Stimulated activated CD8-positive, alpha-beta memory T cell treated with anti-CD3 and anti-CD28 coated beads, Interleukin-2, amount 100 ng/mL, for 1 hour (primary cell): ENCODE results near the gene ZIK1.
A peak's percentile ranks its signal among the peaks of the same experiment; 100 is the strongest.

Source experiments
- DNase-seq, 2 donors: peaks; one replicate each; pipeline ENCODE4 v3.0.0-alpha.2; 2020; ENCODE audit warnings: low read depth in 2 of 2

Gene ZIK1

DNA sequence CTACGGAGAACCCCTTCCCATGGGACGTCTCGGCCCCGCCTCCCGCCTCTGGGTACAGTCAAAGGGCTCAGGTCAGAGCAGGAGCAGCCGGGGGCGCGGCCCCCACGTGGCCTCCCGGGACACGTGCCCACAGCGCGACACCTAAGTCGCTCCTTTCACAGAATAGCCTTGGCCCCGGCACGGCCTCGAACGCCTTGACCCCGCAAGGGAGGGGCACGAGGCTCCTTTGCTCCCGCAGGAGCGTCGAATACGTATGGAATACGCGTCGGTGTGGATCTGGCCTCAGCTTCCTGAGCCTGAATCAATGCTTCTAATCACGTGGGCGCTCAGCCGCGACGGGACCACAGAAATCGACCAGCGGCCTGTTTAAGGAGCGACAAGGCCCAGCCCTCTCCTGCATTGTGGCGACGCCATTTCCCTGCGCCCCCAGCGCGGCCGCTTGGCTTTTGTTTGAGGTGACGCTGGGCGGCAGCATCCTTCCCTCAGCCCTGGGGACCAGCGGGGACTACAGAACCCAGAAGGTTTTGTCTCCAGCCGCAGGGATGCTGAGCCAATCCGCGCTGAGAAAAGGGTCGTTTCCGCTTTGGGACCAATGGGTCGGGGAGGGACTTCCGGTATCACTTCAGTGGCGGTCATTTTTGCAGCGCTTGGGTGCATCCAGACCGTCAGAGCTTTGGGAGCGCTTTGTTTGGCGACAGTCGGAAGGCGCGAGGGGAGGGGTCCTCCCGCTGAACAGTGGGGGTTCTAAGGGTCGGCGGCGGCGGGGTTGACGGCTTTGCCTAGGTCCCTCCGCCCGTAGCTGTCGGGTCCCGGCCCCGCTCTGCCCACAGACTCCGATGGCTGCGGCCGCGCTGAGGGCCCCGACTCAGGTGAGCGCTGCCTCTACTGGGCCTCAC, at the start of gene ZIK1:
ZIK1 (plus strand) TSS at position 625 of the 896 bp plus-strand sequence; CDS start at position 837, 212 bp downstream.
- DNase-seq = peak; percentile 69 to 70

DNA sequence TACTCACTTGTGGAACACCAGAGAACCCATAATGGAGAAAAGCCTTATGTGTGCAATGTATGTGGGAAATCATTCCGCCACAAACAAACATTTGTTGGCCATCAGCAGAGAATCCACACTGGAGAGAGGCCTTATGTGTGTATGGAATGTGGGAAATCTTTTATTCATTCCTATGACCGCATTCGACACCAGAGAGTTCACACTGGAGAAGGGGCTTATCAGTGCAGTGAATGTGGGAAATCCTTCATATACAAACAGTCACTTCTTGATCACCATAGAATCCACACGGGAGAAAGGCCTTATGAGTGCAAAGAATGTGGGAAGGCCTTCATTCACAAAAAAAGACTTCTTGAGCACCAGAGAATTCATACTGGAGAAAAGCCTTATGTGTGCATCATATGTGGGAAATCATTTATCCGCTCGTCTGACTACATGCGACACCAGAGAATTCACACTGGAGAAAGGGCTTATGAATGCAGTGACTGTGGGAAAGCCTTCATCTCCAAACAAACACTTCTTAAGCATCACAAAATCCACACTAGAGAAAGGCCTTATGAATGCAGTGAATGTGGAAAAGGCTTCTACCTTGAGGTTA, 45.9 kb upstream of the ZIK1 start:
- no peak for DNase-seq

DNA sequence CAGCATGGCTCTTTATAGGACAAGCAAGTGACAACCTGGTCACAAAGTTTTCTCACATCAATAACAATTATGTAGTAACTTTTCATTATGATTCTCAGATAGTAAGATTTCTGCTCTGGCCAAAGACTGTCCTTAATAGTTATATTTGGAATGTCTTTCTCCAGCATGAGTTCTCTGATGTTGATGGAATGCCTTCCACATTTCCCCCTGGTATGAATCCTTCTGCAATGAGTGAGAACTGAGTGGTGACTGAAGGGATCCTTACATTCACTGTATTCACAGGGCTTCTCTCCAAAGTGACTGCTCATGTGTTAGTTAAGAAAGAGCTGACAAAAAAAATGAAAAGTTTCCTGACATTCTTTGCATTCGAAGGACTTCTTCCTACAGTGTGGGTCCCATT, 37.4 kb upstream of the ZIK1 start:
- DNase-seq = no peak

GRCh38 chr19:57552432-57552831, 31.5 kb upstream of the ZIK1 start:
- DNase-seq = no peak

DNA sequence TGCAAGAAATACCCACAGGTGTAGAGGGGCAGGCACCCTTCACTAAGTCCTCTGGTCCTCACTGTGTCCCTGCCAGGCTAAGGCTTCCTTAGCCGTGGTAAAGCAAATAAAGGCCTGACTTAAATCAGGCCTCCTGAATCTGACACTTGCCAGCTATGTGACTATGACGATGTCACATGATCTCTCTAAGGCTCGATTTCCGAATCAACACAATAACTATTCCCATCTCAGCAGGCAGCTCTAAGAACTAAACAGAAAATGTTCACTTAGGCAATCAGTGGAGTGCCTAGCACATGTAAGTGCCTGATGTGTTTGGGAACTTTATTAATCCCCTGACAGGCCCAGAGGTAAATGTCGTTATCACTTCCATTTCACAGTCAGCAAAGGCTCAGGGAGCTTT, 26.3 kb upstream of the ZIK1 start:
- DNase-seq = no peak

- no peak for DNase-seq
Observed at GRCh38 chr19:57558525-57558924, 25.4 kb upstream of the ZIK1 start.

DNA sequence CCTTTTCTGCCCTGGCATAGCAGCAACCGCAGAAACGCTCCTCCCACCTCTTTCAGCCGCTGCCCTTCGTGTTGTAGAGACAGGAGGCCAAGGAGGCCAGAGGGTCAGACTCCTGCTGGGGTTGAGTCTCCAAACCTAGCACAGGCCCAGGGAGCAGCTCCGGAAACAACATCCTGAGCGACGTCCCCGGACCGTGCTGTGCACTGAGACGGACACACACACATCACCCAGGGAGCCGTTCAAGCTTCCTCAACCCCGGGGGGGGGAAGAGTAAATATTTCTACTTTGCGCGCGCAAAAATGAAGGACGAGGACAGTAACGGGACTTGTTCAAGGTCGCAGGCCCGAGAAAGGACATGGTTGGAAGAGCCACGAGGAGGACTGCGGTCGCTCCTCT, 24.9 kb upstream of the ZIK1 start:
- no peak for DNase-seq

GRCh38 chr19:57559404-57560025, 24.4 kb upstream of the ZIK1 start, which contains the start of gene ZNF550:
ZNF550 (minus strand) TSS chr19:57559863; CDS start chr19:57559682, 181 bp downstream.
- peak; percentile 69 to 79 for DNase-seq

GRCh38 chr19:57560049-57560491, 23.9 kb upstream of the ZIK1 start:
- DNase-seq = no peak

DNA sequence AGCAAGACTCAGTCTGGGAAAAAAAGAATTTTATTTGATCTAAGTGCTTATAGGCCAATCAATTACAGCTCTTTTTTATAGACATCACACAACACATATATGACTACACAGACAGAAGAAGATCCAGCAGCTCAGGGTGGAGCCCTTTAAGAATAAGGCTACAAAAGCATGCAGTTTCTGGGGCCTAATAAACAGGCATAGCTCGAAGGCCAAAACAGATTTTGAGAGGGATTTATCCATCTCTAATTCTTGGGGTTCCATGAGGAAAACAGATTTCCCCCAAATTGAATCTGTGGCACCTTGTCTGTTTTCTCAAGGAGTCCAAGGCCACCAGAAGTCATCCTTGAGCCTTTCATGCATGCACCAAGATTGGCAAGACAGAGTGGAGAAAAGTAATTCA, 20.4 kb upstream of the ZIK1 start:
- DNase-seq = no peak

- no peak for DNase-seq
Observed at GRCh38 chr19:57566396-57567265, 17.3 kb upstream of the ZIK1 start.

DNA sequence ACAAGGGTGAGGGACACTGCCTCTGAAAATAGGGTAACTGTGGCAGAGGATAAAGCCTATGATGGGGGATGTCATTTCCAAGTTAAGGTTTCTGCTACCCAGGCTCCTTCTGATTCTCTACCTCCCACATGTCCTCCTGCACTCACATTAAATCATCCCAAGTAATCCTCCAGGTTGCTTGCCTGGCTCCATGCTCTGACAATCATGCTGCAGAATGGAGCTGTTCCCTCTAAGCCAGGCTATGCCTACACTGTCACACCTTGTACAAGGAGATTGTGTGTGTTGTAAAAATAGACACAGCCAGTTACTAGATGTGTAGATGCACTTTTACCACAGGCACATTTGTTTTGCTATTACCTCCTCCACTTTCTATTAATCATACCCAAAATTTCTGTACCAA, 13.2 kb upstream of the ZIK1 start:
- no peak for DNase-seq

DNA sequence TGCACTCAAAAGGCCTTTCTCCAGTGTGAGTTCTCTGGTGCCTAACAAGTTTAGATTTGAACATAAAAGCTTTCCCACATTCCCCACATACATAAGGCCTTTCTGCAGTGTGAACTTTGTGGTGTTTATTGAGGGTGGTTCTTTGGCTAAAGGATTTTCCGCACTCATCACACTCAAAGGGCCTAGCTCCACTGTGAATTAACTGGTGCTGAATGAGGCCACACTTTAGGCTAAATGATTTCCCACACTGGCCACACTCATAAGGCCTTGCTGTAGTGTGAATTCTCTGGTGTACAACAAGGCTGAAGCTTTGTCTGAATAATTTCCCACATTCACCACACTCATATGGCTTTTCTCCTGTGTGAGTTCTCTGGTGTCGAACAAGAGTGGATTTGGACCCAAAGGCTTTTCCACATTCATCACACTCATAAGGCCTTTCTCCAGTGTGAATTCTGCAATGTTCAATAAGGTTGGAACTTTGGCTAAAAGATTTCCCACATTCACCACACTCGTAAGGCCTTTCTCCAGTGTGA, 11.5 kb upstream of the ZIK1 start:
- DNase-seq = no peak

DNA sequence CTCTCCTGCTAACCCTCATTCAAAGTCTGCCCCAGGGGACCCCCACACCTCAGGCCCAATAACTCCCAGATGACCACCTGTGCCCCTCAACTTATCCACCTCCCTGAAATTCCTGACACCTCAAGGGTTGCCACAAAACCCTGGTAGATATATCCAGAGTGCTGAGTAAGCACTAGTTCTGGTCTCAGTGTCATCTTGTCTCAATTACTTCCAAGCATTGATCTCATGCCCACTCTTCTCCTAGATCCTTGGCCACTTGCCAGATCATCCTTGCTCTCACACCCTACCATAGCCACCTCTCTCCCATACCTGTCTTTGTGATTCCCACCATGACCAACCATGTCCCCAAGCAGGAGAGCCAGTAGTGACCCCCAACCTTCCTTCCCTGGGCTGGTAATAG, 7.3 kb upstream of the ZIK1 start:
- DNase-seq = no peak

DNA sequence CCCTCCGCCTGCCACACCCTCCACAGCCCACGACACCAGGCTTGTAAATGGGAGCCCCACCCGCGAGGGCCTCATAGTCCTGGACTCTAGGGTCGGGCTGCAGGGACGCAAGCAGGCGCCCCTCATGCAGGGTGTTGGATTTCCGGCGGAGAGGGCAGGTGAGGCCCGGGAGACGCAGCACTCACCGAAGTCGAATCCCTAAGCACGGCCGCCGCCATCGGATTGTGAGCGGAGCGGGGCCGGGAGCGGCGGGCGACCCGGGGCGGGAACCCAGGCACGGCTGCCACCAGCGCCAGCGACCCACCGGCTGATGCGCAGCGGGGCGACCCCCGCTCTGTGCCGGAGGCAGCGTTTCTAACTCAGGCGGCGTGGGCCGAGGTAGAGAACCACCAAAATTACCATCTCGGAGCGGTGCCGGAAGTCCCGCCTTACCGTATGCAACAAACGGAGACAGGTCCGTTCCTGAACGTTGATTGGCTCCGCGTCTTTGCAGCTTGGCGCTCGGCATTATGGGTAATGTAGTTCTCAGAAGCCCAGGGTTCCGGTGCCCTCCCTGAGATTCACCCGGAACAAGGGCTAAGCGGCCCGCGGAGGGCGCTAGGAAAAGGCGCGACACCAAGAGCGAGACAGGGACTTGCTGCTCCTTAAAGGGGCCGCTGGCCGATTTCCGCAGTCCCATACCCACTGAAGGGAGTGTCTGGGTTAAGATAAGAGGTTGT, 5.3 kb upstream of the ZIK1 start, which contains the start of gene ZNF416:
ZNF416 (minus strand) TSS at position 425 of the 719 bp plus-strand sequence; CDS start at position 218, 207 bp downstream.
- DNase-seq = peak; percentile 90 to 91

DNA sequence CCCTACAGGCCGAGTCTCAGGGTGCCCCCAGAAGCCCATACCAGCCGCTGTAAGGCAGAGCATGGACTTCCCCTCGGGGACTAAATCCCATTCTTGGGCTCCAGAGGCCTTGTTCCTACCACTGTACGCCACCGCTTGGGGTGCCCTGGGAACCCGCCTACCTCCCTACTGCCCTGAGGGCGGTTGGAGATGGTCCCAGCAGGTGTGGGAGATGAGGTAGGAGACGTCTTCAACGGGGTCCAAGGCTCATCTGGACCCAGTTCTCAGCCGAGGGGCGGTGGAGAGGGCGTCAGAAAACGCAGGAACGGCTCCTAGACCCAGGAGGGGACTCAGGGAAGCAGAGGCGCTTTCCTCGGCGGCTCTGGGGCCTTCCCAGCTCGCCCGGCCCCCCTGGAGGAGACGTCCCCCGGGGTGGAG, 833 bp upstream of the ZIK1 start:
- no peak for DNase-seq

DNA sequence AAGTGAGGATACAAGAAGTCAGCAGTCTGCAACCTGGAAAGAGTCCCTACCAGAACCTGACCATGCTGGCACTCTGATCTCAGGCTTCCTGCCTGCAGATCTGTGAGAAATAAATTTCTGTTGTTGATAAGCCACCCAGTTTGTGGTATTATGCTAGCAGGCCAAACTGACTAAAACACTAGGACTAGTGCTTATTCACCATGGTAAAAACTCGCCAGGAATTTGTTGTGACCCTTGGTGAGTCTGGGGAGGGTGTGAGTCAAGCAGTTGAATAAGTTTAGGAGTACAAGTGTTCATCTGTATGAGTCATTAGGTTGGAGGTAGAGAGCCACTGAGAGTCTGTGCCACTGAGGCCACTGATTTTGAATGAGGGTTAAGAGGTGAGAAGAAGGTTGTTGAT, 3.6 kb downstream of the ZIK1 start:
- DNase-seq = no peak

- no peak for DNase-seq
Observed at GRCh38 chr19:57599377-57599760, 15.4 kb downstream of the ZIK1 start.

DNA sequence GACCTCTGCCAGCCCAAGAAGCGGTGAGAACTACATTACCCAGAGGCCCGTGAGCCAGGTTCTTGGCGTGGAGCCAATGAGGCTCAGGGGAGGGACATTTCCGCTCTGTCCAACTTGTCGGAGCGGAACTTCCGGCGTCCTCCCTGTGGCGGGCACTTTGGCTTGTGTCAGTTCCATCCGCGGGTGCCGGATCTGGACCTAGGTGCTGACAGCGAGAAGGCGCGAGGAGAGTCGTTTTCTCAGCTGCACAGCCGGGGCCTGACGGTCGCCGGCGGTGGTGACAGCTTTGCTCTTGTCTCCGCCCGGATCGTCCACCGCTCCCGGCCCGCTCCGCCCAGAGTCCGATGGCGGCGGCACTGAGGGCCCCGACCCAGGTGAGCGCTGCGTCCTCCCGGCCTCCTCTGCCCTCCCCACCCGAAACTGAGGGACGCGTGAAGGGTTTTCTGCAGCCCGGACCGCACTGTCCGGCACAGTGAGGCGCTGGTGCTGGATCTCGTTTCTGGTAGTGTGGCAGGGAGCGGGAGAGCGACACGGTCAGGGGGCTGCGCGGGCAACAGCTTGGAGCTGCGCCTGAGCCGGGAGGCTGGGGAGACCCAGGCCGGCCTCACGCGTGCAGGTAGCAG, 15.9 kb downstream of the ZIK1 start, which contains the start of gene ZNF530:
ZNF530 (plus strand) TSS at position 125 of the 623 bp plus-strand sequence. CDS start 4,461 bp downstream, outside the sequence.
- peak; percentile 64 to 77 for DNase-seq

DNA sequence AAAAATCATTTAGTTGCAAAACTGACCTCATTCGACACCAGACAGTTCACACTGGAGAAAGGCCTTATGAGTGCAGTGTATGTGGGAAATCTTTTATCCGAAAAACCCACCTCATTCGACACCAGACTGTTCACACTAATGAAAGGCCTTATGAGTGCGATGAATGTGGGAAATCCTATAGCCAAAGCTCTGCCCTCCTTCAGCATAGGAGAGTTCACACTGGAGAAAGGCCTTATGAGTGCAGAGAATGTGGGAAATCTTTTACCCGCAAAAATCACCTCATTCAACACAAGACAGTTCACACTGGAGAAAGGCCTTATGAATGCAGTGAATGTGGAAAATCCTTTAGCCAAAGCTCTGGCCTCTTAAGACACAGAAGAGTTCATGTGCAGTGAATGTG, 23.0 kb downstream of the ZIK1 start:
- no peak for DNase-seq
